BE2C (cell line): ENCODE results near the gene TPCN1.

ENCODE experiments used
- DNase-seq: peaks from one replicate; pipeline ENCODE4 v3.0.0-alpha.2; 2020
- H3K27me3 ChIP-seq: fragments of 250-450 bp; sonication (Bioruptor Pico); 2 replicates; pipeline ENCODE4 v1.5.1; 2020; ENCODE audit warnings: mild to moderate bottlenecking
- H3K36me3 ChIP-seq: fragments of 250-450 bp; sonication (Bioruptor Pico); 2 replicates; pipeline ENCODE4 v1.5.1; 2020; ENCODE audit warnings: mild to moderate bottlenecking
- H3K4me1 ChIP-seq: fragments of 250-450 bp; sonication (Bioruptor Pico); 2 replicates; pipeline ENCODE4 v1.5.1; 2020
- H3K4me3 ChIP-seq: 2 replicates; pipeline ENCODE4 v1.5.1; 2011; ENCODE audit warnings: low read depth, low read length
- H3K9me3 ChIP-seq: fragments of 250-450 bp; sonication (Bioruptor Pico); 2 replicates; pipeline ENCODE4 v1.5.1; 2020
- TF ChIP-seq, protein P1 (sequence below): IDR thresholded peaks from 2 replicates; pipeline ENCODE4 v1.5.1; 2012; ENCODE audit warnings: mild to moderate bottlenecking, low read depth, low read length

TPCN1 gene

DNA sequence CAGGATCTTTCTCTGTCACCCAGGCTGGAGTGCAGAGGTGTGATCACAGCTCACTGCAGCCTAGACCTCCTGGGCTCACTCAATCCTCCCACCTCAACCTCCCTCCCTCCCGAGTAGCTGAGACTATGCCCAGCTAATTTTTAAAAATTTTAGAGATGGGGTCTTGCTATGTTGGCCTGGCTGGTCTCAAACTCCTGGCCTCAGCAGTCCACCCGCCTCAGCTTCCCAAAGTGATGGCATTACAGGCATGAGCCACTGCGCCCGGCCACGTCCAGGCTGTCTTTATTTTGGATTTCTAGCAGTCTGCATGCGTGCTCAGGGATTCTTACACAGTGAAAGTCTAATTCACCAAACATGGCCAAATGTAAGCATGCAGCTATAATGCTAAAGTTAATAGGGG, 95.9 kb downstream of the TPCN1 start:
- Histone ChIP-seq H3K4me1 (no peaks in the 10 kb centered on the region), H3K9me3 (no peaks in the 10 kb centered on the region), H3K27me3 (no peaks in the 10 kb centered on the region), H3K4me3 (no peak overlapping the region), H3K36me3 (no peaks in the 10 kb centered on the region)
- DNase-seq: no peak
- TF ChIP-seq, protein P1, sequence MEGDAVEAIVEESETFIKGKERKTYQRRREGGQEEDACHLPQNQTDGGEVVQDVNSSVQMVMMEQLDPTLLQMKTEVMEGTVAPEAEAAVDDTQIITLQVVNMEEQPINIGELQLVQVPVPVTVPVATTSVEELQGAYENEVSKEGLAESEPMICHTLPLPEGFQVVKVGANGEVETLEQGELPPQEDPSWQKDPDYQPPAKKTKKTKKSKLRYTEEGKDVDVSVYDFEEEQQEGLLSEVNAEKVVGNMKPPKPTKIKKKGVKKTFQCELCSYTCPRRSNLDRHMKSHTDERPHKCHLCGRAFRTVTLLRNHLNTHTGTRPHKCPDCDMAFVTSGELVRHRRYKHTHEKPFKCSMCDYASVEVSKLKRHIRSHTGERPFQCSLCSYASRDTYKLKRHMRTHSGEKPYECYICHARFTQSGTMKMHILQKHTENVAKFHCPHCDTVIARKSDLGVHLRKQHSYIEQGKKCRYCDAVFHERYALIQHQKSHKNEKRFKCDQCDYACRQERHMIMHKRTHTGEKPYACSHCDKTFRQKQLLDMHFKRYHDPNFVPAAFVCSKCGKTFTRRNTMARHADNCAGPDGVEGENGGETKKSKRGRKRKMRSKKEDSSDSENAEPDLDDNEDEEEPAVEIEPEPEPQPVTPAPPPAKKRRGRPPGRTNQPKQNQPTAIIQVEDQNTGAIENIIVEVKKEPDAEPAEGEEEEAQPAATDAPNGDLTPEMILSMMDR: no peak

- no peaks in the 10 kb centered on the region for H3K9me3 ChIP-seq
- H3K4me1 ChIP-seq: no peaks in the 10 kb centered on the region
- no peak for DNase-seq
- TF ChIP-seq, protein P1: no peak
- H3K27me3 ChIP-seq: no peaks in the 10 kb centered on the region
- H3K36me3 ChIP-seq: no peaks in the 10 kb centered on the region
- H3K4me3 ChIP-seq: no peak overlapping the region
Observed at GRCh38 chr12:113318046-113318656, 96.9 kb downstream of the TPCN1 start.

- no peaks in the 10 kb centered on the region for H3K9me3 ChIP-seq
- H3K4me1 ChIP-seq: no peaks in the 10 kb centered on the region
- TF ChIP-seq, protein P1: no peak
- no peak overlapping the region for H3K4me3 ChIP-seq
- no peaks in the 10 kb centered on the region for H3K27me3 ChIP-seq
- no peak for DNase-seq
- H3K36me3 ChIP-seq: no peaks in the 10 kb centered on the region
Observed at GRCh38 chr12:113318900-113319628, 97.8 kb downstream of the TPCN1 start.

DNA sequence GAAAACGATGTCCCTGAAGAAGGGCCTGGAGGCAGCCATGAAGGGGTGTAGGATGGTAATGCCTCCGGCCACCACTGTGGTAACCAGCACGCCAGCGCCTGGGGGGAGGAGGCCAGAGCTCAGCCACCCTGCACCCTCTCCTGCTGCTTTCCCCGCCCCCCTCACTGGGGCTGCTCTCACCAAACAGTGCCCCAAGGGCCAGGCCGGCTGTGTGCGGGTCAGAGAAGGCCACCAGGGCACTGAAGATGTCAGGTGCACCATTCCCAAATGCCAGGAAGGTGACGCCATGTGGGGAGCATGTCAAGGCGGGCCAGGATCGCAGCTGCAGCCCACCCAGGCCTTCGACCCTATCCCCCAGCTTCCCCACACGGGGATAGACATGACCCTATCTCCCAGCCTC, 99.1 kb downstream of the TPCN1 start:
- Histone ChIP-seq H3K27me3 (no peaks in the 10 kb centered on the region), H3K36me3 (no peaks in the 10 kb centered on the region), H3K4me1 (no peaks in the 10 kb centered on the region), H3K4me3 (no peak overlapping the region), H3K9me3 (no peaks in the 10 kb centered on the region)
- DNase-seq: no peak
- TF ChIP-seq, protein P1: no peak

DNA sequence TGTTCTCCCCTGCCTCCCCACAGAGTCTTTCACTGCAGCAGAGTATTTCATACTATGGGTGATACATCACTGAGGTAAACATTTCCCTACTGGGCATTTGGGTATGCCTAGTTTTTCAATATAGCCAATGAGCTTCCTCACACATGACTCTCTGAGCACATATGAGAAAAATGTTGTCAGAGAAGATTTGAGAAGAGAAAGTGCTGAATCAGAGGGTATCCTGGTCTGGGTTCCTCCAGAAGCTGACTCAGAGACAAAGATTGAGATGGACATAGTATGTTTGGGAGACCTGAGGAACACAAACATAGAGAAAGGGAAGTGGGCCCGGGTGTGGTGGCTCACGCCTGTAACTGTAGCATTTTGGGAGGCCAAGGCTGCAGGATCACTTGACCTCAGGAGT, 101.1 kb downstream of the TPCN1 start:
- DNase-seq: no peak
- Histone ChIP-seq H3K9me3 (no peaks in the 10 kb centered on the region), H3K4me3 (no peak overlapping the region), H3K4me1 (no peaks in the 10 kb centered on the region), H3K27me3 (no peaks in the 10 kb centered on the region), H3K36me3 (no peaks in the 10 kb centered on the region)
- TF ChIP-seq, protein P1: no peak

GRCh38 chr12:113325916-113326315, 104.7 kb downstream of the TPCN1 start:
- H3K4me3 ChIP-seq: no peak overlapping the region
- DNase-seq: no peak
- no peaks in the 10 kb centered on the region for H3K9me3 ChIP-seq
- TF ChIP-seq, protein P1: no peak
- H3K27me3 ChIP-seq: no peaks in the 10 kb centered on the region
- no peaks in the 10 kb centered on the region for H3K36me3 ChIP-seq
- no peaks in the 10 kb centered on the region for H3K4me1 ChIP-seq
